OCI-M2 (cell line): ENCODE results near the gene MAP3K8.
A peak's percentile ranks its signal among the peaks of the same experiment; 100 is the strongest.

Experiments used
- DNase-seq: peaks from one replicate; lab custom pipeline; 2025; ENCODE audit not compliant: unreplicated experiment; lab: John Stamatoyannopoulos, UW

Gene MAP3K8

DNA sequence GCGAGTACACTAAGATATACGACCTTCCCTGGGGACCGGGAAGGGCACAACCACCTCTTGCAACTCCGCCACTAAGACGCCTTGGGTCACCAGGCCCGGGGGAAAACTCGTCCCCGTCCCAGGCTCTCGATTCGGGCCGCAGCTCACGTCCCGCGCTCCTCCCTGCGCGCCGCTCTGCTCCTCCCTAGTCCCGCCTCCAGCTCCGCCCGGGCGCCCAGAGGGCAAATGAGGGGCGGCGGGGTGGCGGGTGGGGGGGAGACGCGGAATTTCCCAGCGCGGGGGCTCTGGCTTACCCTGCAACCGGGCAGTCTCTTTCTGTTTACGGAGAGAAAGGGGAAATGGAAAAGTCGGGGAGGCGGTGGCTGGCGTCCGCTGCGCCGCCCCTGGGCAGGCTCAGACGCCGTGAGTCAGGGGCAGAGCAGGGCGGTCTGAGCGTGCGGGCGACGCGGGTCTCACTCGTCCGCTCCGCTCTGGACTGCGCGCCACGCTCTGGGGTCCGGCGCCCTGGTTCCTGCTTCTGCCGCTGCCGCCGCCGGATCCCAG, at the start of gene MAP3K8:
Gene MAP3K8 (plus strand): TSS at position 455 of the 543 bp plus-strand sequence. CDS start 4,755 bp downstream, outside the sequence.
- DNase-seq: peak; percentile 21

DNA sequence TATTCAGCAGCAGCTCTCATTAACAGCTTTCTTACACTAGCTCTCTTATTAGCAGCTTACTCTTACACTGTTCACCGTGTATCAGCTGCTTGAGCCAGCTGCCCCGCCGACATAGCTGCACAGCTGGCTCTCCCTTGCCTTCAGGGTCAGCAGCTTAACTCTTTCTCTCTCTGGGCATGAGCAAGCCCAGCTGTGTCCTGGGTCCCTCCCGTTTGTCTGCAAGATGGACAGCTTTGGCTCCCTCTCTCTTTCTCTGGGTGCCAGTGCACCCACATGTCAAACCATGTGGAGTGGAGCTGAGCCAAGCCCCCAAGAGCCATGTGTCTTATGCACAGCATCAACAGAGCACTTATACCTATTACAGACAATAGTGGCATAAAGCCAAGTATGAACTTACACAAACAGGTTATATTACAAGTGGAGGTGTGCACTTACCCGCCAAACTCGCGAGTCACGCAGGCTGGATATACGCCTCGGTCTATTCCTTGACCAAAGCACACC, 49.2 kb upstream of the MAP3K8 start:
- DNase-seq: no peak

DNA sequence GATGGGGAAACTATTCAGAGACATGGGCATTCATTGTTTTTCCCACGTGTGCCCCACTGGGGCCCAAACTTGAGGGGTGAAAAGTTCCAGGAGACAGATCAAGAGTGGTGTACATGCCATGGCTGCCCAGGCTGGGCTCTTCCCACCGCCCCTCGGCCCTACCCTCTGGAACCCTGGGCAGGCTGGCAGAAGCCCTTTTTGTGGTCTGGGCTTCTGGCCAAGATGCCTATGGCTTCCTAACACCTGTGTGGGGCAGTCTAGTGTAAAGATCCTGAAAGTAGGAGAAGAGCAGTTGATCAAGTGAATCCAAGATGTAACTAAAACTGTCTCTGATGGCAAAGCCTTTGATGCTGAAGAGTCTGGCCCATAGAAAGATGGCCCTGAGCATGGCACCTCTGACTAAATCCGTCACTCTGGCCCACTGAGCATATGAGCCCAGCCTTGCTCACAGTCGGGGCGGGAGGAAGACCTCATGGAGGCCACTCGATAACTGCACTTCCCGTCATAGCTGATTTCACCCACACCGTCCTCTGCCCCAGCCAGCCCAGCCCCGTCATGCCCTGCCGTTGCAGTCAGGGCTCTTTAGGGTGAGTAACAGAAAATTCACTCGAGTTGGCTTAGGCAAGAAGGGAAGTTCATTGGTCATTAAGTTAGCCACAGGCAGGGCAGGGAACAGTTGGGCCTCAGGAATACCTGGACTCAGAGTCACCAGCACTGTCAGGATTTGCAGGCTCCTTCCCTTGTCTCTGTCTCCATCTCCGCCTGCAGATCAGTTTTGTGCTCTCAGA, 47.0 kb upstream of the MAP3K8 start:
- DNase-seq: no peak

DNA sequence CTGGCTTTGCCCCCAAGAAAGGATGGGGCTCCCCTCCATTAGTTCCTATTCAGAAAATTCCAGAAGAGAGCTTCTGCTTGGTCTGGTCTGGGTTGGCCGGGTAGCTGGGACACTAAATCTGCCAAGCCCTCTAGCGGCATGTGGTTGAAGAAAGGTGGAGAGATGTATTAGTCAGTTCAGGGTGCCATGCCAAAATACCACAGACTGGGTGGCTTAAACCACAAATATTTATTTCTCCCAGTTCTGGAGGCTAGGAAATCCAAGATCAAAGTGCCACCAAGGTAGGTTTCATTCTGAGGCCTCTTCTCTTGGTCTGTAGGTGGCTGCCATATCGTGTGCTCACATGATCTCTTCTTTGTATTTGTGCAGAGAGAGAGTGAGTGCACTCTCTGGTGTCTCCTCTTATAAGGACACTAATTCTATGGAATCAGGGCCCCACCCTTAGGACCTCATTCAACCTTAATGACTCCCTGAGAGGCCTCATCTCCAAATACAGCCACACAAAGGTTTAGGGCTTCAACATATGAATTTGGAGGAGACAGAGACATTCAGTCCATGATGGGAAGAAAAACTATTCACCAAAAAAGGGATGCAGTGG, 46.2 kb upstream of the MAP3K8 start:
- DNase-seq: no peak

DNA sequence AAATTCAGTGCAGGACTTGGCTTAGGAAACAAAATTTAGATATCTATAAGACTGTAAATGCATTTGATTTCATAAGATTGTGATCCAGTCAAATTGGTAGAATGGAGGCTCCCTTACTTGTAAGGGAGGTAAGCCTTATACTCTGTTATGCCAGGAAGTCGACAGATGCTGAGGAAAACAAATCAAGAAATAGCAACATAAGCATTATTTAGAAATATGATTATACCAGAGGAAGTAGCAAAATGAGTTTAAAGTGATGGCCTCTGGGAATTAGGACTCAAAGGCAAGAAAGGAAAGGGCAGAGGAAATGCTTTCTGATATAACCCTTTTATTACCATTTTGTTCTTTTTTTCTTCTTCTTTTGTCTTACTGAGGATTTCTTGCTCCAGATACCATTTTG, 44.4 kb upstream of the MAP3K8 start:
- DNase-seq: no peak

DNA sequence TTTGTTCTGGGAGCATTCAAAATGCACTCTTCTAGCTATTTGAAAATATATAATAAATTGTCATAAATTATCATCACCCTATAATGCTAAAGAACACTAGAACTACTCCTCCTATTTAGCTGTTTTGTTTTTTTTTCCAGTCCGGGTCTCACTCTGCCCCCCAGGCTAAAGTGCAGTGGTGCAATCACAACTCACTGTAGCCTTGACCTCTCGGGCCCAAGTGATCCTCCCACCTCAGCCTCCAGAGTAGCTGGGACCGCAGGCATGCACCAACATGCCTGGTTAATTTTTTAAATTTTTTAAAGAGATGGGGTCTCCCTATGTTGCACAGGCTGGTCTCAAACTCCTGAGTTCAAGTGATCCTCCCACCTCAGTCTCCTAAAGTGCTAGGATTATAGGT, 43.8 kb upstream of the MAP3K8 start:
- no peak for DNase-seq

DNA sequence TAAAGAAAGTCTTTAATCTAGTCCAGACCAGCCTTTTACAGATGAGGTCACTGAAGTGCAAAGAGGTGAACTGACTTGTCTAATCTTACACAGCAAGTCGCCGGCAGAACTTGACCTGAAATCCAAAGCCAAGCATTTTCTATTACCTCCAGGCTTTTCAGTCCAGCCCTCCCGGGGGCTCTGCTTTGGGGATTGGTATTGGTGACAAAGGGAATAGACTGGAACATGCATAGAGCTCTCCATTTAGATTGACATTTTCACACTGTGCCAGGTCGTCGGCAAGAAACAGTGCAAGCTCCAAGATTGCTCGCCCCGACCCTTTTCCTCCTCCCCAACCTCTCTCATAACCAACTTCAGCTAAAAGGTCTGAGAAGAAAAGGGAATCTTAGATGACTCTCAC, 42.7 kb upstream of the MAP3K8 start:
- no peak for DNase-seq

DNA sequence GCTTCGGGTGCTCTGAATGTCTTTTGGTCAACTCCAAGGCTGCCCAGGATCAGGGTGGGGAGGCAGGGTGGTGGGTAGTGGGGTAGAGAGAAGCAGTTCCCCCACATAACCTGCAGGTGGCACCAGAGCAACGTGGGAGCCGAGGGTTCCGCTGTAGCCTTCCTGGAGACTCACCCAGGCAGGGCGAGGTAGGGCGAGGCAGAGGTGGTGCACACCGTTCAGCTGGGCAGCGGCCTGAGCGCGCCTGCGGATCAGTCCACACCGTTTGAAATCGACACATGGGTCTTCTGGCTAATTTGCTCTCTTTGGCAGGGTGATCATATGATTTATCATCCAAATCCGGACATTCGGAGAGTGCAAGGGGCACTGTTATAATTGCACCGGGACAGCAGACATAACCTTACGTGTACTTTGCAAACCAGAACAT, 41.4 kb upstream of the MAP3K8 start:
- DNase-seq: peak; percentile 47

DNA sequence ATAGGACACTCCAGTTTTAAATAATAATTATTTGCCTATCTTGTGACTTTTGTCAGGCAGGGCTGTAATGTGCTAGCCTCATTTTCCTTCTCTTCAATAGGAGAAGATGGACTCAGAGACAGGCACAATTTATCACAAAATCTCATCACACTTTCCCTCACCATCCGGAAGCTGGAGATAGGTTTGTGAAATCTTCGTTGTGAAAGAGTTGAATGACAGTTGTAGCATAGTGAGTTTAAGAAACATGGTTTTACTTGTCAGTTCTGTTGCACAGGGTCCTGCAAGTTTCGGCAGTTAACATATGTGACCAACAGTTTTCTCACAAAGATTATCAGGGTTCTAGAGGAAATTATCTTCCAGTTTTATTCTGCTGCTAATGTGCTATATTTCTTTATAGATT, 37.7 kb upstream of the MAP3K8 start:
- DNase-seq: no peak

DNA sequence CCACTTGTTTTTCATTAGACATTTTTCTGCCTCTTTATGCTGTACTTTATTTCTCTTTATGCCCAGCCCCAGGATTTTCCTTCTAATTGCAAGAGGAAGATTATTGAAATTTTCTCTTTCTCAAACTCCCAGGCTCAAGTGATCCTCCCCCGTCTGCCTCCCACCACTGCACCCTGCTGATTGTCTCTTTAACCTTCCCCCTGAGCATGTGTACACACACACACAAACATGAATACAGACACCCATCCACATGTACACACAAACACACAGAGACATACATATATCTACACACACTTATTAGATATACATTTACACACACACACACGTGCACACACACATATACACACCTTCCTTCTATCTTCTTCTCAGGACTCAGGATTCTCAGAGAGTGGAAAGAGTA, 37.3 kb upstream of the MAP3K8 start:
- DNase-seq: no peak

DNA sequence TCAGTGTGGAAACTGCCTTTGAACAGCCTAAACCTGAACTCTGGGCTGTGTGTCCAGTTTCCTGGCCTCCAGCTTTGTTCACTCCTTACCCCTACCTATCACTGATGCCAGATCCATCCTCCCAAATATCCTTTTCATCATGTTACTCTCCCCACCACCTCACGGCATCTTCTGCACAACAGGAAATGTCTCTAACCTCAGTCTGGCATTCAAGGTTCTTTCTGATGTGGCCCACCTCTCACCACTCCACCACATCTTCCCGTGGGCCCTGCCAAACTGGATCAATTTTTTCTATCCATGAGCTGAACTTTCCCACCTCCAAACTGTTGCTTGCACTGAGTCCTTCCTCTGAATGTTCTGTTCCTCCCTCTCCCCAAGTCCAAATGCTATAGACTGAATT, 35.8 kb upstream of the MAP3K8 start:
- DNase-seq: no peak

DNA sequence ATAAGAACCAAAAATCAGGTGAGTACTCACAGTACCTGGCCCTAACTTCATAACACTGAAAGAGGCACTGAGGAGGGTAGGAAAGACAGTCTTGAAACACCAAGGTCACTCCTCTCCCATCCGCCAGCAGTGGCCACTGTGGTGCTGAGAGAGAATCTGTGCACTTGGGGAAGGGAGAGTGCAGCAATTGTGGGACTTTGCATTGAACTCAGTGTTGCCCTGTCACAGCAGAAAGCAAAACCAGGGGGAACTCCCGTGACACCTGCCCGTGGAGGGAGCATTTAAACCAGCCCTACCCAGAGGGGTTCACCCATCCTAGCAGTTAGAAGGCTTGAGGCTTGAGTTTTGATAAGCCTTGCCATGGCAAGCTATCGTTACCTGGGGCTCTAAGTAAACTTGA, 35.2 kb upstream of the MAP3K8 start:
- no peak for DNase-seq

DNA sequence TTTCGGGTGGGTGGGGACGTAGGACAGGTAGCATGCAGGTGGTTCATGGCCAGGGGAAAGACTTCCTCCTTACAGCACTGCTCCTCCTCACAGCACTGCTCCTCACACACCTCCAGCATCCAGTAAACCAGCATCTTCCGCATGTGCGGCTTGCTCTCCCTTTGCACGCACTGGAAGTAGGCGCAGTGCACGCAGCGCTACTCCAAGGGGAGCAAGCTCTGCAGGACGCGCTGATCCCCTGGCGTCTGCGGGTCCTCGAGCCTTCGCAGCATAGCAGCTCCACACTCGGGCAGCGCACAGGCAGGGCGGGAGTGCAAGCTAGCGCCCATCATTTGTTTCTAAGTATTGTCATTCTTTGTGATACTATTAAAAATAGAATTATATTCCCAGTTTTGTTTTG, 30.5 kb upstream of the MAP3K8 start:
- no peak for DNase-seq

DNA sequence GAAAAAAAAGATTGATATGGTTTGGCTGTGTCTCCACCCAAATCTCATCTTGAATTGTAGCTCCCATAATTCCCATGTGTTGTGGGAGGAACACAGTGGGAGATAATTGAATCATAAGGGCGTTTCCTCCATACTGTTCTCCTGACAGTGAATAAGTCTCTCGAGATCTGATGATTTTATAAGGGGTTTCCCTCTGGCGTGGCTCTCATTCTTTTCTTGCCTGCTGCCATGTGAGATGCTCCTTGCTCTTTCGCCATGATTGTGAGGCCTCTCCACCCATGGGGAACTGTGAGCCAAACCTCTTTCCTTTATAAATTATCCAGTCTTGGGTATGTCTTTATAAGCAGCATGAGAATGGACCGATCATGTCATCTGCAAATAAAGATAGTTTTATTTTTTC, 29.4 kb upstream of the MAP3K8 start:
- no peak for DNase-seq

DNA sequence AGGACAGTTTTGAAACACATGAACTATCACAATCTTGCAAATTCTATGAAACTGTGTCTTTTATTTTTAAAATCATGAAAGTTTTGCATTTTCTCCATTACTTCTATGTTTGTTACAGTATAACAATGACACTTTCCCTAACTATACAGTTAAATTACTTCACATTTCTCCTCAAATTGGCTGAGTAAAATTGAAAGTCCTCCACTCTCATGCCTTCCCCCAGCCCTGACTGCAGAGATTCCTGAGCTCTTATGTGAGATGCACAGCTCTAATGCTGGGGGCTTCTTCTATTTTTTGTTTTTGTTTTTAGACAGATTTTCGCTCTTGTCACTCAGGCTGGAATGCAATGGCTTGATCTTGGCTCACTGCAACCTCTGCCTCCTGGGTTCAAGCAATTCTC, 22.7 kb upstream of the MAP3K8 start:
- no peak for DNase-seq

DNA sequence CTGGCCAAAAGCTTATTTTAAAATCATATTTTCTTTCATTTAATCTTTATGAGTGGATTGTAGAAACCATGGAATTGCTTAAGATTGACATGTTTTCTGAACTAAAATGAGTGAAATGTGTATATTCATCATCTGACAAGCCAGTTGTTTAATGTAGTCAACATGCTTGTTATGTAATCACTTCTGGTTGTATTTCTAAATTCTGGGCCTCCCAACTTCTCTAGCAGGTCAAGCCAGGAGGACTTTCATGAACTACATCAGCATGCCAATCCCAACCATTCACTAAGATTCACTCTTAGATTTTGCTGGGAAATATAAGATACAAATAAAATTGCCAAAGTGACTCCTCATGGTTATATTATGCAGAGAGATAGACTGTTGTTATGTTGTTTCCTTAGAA, 21.1 kb upstream of the MAP3K8 start:
- no peak for DNase-seq

DNA sequence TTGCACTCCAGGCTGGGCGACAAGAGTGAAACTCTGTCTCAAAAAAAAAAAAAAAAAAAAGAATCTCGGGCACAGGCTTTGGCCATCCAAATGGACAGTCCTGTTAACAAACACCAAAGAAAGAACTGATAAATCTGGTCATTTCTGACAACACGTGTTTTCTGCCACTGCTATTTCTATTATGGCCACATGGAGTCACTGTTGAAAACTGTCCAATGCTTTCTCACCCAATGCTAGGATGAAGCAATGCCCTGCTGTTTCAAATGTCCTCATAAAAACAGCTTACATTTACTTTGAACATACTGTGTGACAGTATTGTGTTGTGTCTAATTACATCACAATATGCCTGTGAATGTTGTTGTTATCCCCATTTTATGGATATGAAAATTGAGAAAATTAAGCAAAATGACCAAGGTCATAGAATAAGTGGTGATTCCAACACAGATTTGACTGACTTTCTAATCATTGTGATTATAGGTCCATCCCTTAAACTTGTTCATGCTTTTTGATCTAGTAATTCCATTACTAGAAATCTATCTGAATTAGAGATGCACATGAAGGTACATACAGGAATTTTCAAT, 19.9 kb upstream of the MAP3K8 start:
- no peak for DNase-seq

DNA sequence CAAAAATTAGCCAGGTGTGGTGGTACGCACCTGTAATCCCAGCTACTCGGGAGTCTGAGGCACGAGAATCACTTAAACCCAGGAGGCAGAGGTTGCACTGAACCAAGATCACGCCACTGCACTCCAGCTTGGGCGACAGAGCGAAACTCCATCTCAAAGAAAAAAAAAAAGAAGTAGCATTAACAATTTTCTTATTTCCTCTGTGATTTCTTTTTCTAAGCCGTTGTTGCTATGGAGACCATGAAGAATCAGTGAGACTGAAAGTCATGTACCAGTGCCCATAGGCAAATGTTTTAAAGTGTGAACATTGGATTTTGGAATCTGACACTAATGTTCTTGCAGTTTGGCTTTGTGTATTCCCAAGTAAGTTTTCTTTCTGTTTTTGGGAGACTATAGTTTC, 18.4 kb upstream of the MAP3K8 start:
- DNase-seq: no peak

DNA sequence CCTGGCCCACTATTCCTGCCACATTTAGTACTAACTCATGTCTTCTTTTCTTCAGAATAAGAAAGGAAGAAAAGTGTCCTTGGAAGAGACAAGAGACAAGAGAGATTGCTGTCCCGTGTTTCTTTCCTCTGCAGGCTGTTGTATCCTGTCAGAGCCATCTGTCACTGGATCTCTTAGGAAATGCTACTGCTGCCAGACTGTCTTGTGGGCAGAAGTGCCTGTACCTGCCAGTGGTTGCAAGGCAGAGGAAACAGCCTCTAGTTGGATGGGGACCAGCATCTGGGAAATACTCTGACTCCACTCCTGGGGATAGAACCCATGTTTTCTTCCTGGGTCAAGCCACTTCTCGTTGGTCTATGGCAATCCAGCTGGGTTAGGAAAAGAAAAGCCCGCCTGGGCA, 16.7 kb upstream of the MAP3K8 start:
- no peak for DNase-seq

DNA sequence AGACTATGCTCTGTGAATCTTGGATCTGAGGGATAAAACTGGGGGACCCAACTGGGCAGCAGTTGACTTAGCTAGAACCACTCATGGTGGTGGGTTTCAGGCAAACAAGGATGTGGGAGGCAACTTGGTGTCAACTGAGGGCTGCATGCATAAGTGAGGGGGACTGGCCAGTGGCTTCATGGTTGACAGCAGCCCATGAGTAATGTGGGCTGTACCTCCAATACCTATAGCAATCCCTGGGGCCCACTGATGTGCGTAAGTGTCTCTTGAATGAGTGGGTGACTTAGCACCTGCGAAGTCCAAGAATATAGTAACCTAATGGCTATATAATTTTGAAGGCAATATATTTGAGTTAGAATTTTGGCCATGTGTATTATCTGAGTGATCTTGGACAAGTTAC, 13.7 kb upstream of the MAP3K8 start:
- no peak for DNase-seq

DNA sequence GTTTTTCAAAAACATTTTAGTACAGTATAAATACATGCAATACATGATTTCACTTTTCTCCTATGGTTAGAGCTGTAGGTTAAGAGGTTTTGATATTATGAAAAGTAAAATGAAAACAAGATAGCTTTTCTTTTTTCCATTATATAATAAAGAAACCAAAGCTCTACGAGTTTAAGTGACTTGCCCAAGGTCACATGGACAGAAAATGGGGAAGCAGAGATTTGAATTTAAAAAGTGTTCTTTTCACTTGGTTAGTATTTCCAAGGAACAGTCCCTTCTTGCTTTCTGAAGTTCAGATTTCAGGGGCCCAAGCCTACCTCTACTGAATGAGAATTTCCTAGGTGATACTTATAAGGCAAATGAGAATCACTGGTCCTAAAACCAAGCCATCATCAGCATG, 13.2 kb upstream of the MAP3K8 start:
- DNase-seq: no peak

DNA sequence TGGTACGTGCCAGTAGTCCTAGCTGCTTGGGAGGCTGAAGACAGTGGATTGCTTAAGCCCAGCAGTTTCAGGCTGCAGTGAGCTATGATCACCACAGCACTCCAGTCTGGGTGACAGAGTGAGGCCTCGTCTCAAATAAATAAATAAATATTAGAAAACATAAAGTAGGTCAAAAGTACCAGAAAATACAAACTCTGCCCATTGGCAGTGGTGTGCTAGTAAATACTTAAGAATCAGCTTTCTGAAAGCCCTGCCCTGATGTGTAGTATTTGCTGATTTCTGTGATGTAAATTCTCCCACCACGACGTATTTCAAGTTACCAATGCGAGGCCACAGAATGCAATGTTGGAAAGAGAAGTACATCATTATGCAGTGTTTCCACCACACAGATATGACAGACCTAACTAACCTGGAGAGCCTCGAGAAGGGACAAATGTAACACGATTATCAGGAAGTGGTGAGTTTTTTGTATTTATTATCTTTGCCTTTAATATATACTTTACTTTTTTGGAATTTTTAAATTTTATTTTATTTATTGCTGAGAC, 11.8 kb upstream of the MAP3K8 start:
- no peak for DNase-seq
